ENCODE measurements around the gene RASGRF1. TPM values are rescaled to one million over a fixed set of nuclear protein-coding genes. Genes with fewer than 3 reads are reported as not detected.

Gene RASGRF1
- total RNA-seq, 4 donors from 2014 or later, result not detected

DNA sequence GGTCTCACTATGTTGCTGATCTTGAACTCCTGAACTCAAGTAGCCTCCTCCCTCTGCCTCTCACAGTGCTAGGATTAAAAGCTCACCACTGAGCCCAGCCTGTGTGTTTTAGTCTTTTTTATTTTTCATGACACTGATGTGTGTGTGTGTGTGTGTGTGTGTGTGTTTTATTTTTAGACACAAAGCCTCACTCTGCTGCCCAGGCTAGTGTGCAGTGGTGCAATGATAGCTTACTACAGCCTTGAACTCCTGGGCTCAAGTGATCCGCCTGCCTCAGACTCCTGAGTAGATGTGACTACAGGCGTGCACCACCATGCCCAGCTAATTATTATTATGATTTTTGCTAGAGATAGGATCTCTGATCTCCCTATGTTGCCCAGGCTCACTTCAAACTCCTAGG is 122.5 kb downstream of the RASGRF1 start:
- TF ChIP-seq, protein P1, sequence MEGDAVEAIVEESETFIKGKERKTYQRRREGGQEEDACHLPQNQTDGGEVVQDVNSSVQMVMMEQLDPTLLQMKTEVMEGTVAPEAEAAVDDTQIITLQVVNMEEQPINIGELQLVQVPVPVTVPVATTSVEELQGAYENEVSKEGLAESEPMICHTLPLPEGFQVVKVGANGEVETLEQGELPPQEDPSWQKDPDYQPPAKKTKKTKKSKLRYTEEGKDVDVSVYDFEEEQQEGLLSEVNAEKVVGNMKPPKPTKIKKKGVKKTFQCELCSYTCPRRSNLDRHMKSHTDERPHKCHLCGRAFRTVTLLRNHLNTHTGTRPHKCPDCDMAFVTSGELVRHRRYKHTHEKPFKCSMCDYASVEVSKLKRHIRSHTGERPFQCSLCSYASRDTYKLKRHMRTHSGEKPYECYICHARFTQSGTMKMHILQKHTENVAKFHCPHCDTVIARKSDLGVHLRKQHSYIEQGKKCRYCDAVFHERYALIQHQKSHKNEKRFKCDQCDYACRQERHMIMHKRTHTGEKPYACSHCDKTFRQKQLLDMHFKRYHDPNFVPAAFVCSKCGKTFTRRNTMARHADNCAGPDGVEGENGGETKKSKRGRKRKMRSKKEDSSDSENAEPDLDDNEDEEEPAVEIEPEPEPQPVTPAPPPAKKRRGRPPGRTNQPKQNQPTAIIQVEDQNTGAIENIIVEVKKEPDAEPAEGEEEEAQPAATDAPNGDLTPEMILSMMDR (IDR thresholded peaks at IDR 0.05 in 4 of 5, conservative IDR thresholded peaks at IDR 0.05 in 1 of 5), result no peak
- TF ChIP-seq POLR2A (IDR thresholded peaks at IDR 0.05), result no peak
- intact Hi-C loops (cut with DNase I; ENCODE audit: low total_unique reads) (no loop called here), in situ Hi-C loops (cut with MboI; ENCODE audit: low sequenced_read_pairs in 4 of 4) (no loop called here)
- DNase-seq (no peak), ATAC-seq (no peak)
- no peak overlapping the region for H3K4me3 ChIP-seq
- H3K27ac ChIP-seq, result no peak overlapping the region
- no peaks in the 10 kb centered on the region for H3K9me3 ChIP-seq
- H3K36me3 ChIP-seq, result no peaks in the 10 kb centered on the region
- H3K27me3 ChIP-seq, result no peaks in the 10 kb centered on the region
- no peaks in the 10 kb centered on the region for H3K4me1 ChIP-seq

DNA sequence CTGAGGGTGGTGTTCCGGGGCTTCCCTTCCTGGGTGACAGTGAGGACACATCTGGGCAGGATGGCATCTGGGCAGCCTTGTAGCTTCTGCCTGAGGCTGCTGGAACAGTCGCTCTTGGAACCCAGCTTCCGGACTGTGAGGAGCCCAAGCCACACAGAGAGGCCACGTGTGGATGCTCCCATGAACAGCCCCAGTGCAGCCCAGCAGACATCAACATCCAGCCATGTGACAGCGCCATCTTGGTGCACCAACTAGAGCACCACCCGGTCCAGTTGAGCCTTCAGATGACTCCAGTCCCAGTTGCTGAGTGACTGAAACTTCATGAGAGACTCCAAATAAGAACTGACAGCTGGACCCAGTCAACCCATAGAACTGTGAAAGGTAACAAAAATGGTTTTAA is 130.3 kb downstream of the RASGRF1 start:
- TF ChIP-seq, protein P1 (IDR thresholded peaks at IDR 0.05 in 4 of 5, conservative IDR thresholded peaks at IDR 0.05 in 1 of 5), result no peak
- TF ChIP-seq POLR2A (IDR thresholded peaks at IDR 0.05), result no peak
- DNase-seq (no peak), ATAC-seq (no peak)
- no peaks in the 10 kb centered on the region for H3K9me3 ChIP-seq
- in situ Hi-C loops (cut with MboI; ENCODE audit: low sequenced_read_pairs in 4 of 4), result no loop called here
- no peak overlapping the region for H3K27ac ChIP-seq
- H3K27me3 ChIP-seq, result no peaks in the 10 kb centered on the region
- no peaks in the 10 kb centered on the region for H3K36me3 ChIP-seq
- intact Hi-C loops (cut with DNase I; ENCODE audit: low total_unique reads), result no loop called here
- H3K4me1 ChIP-seq, result no peaks in the 10 kb centered on the region
- H3K4me3 ChIP-seq, result no peak overlapping the region

DNA sequence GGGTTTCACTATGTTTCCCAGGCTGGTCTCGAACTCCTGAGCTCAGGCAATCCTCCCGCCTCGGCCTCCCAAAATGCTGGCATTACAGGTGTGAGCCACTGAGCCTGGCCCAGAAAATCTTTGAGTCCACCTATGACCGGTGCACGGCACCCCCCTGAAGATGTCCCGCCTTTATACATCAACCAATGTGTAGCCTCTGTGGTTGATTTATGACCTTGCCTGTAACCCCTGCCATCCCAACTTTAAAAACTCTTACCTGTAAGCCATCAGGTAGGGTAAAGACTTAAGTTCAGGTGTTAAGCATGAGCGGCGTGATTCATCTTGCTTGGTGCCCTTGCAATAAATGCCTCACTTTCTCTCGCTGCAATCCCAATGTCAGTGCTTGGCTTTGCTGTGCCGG is 131.2 kb downstream of the RASGRF1 start:
- Histone ChIP-seq H3K9me3 (no peaks in the 10 kb centered on the region), H3K36me3 (no peaks in the 10 kb centered on the region), H3K4me3 (no peak overlapping the region), H3K27ac (no peak overlapping the region), H3K27me3 (no peaks in the 10 kb centered on the region), H3K4me1 (no peaks in the 10 kb centered on the region)
- no peak for ATAC-seq
- in situ Hi-C loops (cut with MboI; ENCODE audit: low sequenced_read_pairs in 4 of 4), result no loop called here
- TF ChIP-seq, protein P1 (IDR thresholded peaks at IDR 0.05 in 4 of 5, conservative IDR thresholded peaks at IDR 0.05 in 1 of 5), result no peak
- no peak for TF ChIP-seq POLR2A (IDR thresholded peaks at IDR 0.05)
- DNase-seq, result no peak
- intact Hi-C loops (cut with DNase I; ENCODE audit: low total_unique reads), result no loop called here

DNA sequence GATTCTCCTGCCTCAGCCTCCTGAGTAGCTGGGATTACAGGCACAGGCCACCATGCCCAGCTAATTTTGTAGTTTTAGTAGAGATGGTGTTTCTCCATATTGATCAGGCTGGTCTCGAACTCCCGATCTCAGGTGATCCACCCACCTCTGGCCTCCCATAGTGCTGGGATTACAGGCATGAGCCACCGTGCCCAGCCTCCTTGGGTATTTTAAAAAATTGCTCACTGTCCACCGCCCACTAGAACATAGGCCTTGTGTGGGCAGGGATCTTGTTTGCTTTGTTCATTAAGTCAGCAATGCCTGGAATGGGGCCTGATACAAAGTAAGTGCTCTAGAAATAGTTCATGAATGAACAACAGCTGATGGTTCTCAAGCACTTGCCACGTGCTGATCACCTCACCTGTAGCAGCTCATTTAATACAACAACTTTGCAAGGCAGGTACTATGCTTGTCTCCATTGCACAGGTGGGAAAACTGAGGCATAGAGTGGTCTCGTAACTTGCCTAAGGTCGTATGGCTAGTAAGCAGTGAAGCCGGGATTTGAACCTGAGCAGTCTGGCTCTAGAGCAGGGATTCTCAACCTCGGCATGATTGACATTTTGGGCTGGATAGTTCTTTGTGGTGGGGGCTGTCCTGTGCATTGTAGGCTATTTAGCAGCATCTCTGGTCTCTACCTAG is 133.0 kb downstream of the RASGRF1 start:
- Histone ChIP-seq H3K27ac (no peak overlapping the region), H3K27me3 (no peaks in the 10 kb centered on the region), H3K9me3 (no peaks in the 10 kb centered on the region), H3K4me1 (no peaks in the 10 kb centered on the region), H3K4me3 (no peak overlapping the region), H3K36me3 (no peaks in the 10 kb centered on the region)
- ATAC-seq (no peak), DNase-seq (no peak)
- intact Hi-C loops (cut with DNase I; ENCODE audit: low total_unique reads) (no loop called here), in situ Hi-C loops (cut with MboI; ENCODE audit: low sequenced_read_pairs in 4 of 4) (no loop called here)
- TF ChIP-seq, protein P1 (IDR thresholded peaks at IDR 0.05 in 4 of 5, conservative IDR thresholded peaks at IDR 0.05 in 1 of 5), result no peak
- no peak for TF ChIP-seq POLR2A (IDR thresholded peaks at IDR 0.05)

DNA sequence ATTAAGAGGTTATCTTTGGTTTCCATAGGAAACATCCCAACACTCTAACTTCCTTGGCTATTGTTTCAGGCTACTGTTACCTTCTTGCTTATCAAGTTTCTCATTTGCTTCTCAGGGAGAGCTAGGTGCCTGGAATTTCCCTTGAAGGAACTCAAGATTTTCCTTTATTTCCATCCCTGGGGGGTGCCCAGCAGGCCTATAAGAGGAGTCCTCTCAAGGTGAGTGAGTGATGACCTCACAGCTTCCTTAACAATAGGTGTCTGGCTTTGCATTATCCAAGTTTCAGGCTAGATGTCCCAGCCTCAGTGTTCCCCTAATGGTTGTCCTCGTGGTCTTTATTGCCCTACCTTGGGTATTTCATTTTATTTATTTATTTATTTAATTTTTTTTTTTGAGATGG is 133.6 kb downstream of the RASGRF1 start:
- intact Hi-C loops (cut with DNase I; ENCODE audit: low total_unique reads), result no loop called here
- ATAC-seq (no peak), DNase-seq (no peak)
- in situ Hi-C loops (cut with MboI; ENCODE audit: low sequenced_read_pairs in 4 of 4), result no loop called here
- Histone ChIP-seq H3K4me3 (no peak overlapping the region), H3K27me3 (no peaks in the 10 kb centered on the region), H3K9me3 (no peaks in the 10 kb centered on the region), H3K4me1 (no peaks in the 10 kb centered on the region), H3K36me3 (no peaks in the 10 kb centered on the region), H3K27ac (no peak overlapping the region)
- TF ChIP-seq POLR2A (IDR thresholded peaks at IDR 0.05), result no peak
- TF ChIP-seq, protein P1 (IDR thresholded peaks at IDR 0.05 in 4 of 5, conservative IDR thresholded peaks at IDR 0.05 in 1 of 5), result no peak
